Stimulated activated CD4-positive, alpha-beta T cell treated with anti-CD3 and anti-CD28 coated beads, Interleukin-2, amount 100 ng/mL, for 24 hours (primary cell): Measurements from ENCODE around the gene PGLYRP3.
"Not testable (repeated sequence)": the region's sequence is repeated elsewhere in the genome, so short reads cannot be mapped to it uniquely, and the experiment has no call there.

Source experiments
- DNase-seq, 2 donors: peaks; one replicate each; pipeline ENCODE4 v3.0.0-alpha.2; 2020

Gene PGLYRP3

GRCh38 chr1:153348511-153349362 is 36.0 kb upstream of the PGLYRP3 start, which contains the start of gene PGLYRP4:
PGLYRP4 (minus strand) TSS chr1:153348841; CDS start chr1:153347932, 909 bp downstream.
- DNase-seq = no peak

- DNase-seq = no peak
These were observed 35.1 kb upstream of the PGLYRP3 start for GRCh38 chr1:153347856-153348255.

DNA sequence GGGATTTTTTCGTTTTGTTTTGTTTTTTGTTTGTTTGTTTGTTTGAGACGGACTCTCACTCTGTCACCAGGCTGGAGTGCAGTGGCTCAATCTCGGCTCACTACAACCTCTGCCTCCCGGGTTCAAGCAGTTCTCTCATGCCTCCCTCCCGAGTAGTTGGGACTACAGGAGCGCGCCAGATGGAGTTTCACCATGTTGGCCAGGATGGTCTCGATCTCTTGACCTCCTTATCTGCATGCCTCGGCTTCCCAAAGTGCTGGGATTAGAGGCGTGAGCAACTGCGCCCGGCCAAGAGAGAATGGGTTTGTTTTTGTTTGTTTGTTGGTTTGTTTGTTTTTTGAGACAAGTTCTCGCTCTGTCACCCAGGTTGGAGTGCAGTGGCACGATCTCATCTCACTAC is 34.3 kb upstream of the PGLYRP3 start:
- not testable (repeated sequence) for DNase-seq

GRCh38 chr1:153346077-153346723 is 33.4 kb upstream of the PGLYRP3 start:
- DNase-seq = no peak

DNA sequence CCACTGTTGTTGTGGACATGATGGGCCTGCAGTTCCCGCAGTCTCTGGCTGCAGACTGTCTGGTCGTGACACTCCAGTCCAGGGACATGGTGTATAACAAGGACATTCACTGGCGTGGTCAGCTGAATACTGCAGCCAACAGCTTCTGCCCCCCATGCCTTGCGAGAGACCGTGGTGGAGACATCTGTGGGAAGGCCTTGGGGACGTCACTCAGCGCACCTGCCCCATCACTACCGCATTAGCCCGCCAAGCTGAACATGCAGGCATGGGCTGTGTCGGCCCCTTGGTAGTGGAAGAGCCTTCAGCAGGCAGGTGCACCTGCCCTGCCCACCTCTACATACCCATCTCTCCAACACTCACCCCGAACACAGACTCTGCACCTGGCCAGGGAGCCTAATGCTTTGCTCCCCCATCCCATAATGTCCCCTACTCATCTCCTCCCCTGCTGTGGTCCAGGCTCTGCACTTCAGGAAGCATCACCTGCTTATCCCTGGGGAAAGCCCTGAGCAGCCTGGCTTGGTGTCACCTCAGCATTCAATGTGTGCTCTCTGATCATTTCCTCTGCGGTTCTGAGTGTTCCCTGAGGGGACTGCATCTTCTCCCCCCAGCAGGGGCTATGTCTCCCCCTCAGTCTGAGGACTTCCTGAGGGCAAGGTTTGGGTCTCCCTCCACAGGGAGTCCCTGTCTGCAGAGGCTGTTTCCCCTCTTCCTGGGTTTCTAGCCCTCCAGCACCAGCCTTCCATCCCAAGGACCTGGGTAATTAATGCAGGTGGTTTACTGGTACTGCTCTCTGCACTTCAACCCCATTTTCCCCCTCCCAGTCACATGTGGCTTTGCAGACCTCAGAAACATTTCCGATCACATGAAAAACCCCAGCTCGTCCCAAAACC is 32.7 kb upstream of the PGLYRP3 start:
- no peak for DNase-seq

DNA sequence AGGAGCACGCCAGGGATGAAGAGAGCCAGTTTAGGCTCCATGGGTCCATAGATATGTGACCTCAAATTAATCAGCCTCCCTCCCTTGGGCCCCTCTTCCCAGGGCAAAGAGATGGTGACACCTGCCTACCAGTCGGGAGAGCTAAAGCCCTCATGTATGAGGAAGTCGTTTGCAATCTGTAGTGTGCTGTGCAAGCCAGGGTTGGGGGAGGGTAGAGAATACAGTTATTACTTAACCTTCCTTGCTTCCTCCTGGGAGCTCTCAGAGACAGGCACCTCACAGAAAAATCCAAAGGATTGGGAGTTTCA is 31.9 kb upstream of the PGLYRP3 start:
- DNase-seq = no peak

GRCh38 chr1:153343811-153344717 is 31.3 kb upstream of the PGLYRP3 start:
- no peak for DNase-seq

DNA sequence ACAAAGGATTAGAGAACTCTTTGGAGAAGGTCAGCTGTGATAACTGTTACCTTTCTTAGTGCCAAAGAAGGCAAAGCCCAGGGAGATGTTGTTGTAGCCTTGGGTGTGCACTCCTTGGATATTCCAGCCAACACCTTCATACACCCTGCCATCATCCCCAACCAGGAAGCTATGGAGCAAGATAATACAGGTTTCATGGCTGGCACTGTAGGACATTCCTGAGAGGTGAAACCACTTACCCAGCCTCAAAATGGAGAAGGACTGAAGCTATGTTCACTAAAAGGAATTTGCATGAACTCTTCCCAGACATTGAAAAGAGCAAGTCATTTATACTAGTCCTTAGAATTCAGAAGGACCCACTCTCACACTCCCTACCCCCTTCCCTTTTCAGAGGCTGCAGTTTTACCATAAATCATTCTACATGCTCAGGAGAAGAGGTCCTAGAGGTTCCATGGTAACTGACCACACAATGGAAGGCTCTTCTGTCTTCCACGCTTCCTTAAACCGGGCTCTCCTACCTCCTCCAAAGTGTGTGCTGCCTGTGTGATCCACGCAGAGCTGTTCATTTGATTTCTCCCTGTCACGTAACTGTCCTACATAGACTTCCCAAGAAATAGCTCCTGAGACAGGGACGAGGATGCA is 30.4 kb upstream of the PGLYRP3 start:
- DNase-seq = no peak

DNA sequence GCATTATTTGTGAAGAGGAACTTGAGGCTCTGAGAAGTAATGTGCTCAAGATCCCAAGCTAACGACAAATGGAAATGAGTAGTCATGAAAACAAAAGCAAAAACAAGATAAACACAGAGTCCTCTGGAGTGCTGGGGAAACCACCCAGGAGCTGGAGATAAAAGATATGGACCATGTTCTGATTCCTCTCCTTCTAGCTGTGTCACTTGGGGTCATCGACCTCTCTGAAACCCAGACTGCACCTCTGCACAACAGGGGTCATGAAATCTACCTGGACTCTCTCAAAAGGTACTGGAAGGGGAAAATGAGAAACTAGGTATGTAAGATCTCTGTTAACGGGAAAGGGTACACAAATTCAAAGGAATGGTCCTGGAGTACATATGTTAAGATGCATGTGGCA is 29.4 kb upstream of the PGLYRP3 start:
- DNase-seq = no peak

DNA sequence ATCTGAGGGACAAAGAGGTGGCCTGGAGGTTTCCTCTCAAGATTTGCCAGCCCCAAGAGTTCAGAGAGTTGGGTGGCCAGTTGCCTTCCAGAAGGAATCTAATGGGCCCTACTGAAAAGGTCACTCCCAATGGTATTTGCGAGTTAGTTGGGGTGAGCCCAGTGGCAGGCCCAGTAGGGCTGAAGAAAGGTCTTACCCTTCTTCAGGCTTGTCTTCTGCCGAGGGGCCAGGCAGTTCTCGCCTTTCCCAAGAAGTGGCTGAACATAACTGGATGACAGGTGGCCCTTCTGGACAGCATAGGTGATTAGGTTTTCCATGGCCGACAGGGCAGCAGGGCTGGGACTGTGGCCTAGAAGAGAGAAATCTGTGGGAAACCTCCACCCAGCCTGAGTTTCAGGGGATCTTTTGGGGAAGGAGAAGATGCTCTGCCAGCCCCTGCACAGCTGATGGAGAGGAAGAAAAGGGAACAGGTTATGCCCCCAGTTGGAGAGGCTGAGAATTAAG is 28.7 kb upstream of the PGLYRP3 start:
- DNase-seq = no peak

- no peak for DNase-seq
These were observed 27.6 kb upstream of the PGLYRP3 start for GRCh38 chr1:153340356-153340755.

- no peak for DNase-seq
These were observed 27.1 kb upstream of the PGLYRP3 start for GRCh38 chr1:153339802-153340201.

- DNase-seq = no peak
These were observed 25.5 kb upstream of the PGLYRP3 start for GRCh38 chr1:153337980-153338853.

DNA sequence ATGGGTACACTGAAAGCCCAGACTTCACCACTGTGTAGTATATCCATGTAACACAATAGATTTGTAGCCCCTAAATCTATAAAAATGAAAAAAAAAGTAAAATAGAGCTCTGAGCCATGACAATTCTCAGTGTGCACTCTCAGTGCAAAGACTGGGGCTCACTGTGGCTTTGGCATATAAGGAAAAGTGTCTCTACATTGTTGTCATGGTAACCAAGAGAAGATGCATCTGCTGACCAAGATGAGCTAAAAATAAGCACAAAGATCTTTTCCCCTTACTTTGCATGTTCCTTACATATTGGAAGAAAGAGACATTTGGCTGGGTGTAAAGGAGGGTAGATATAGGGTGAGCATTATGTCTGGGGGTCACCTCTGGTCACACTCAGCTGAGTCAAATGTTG is 23.9 kb upstream of the PGLYRP3 start:
- DNase-seq = no peak

DNA sequence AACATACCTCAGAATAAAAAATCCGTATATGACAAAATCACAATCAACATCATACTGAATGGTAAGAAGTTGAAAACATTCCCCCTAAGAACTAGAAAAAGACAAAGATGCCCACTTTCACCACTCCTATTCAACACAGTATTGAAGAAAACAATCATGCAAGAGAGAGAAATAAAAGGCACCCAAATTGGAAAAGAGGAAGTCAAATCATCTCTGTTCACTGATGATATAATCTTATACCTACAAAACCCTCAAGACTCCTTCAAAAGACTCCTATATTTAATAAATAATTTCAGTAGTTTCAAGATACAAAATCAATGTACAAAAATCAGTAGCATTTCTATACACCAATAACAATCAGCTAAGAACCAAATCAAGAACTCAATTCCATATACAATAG is 21.1 kb upstream of the PGLYRP3 start:
- DNase-seq = no peak

DNA sequence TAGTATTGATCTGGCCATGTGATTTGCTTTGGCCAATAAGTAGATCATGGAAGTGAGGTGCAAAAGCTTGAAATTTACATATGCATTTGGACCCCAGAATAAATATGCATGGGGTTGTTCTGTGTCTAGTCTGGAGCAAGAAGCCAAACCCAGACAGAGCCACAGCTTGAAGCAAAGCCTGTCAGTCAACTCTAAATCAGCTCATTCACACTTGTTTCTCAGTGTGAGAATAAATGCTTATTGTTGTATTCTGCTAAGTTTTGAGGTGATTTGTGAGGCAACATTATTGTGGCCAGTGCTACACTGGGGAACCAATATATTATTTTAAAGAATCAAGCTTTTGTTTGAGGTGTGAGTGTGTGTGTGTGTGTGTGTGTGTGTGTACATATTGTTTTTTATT is 12.2 kb upstream of the PGLYRP3 start:
- DNase-seq = no peak

DNA sequence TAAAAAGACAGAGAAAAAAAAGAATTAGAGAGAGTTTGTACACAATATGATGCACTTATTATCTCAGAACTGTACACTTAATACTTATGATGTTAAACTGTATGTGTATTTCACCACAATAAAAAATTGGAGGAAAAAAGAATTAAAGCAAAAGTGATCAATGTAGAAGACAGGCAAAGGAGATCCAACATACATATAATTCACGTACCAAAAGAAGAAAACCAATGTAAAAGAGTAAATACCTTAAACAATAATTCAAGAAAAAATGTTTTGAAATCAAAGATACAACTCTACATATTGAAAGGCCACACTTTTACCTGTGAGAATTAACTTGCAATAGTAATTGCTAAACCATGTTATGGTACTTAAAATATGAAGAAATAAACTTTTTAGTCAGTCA is 9.8 kb upstream of the PGLYRP3 start:
- no peak for DNase-seq

- DNase-seq = not testable (repeated sequence)
These were observed 5.4 kb upstream of the PGLYRP3 start for GRCh38 chr1:153318145-153318544.

DNA sequence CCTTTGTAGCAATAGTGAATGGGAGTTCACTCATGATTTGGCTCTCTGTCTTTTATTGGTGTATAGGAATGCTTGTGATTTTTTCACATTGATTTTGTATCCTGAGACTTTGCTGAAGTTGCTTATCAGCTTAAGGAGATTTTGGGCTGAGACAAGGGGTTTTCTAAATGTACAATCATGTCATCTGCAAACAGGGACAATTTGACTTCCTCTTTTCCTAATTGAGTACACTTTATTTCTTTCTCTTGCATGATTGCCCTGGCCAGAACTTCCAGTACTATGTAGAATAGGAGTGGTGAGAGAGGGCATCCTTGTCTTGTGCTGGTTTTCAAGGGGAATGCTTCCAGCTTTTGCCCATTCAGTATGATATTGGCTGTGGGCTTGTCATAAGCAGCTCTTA is 3.3 kb upstream of the PGLYRP3 start:
- not testable (repeated sequence) for DNase-seq

GRCh38 chr1:153314388-153314787 is 1.6 kb upstream of the PGLYRP3 start:
- not testable (repeated sequence) for DNase-seq

DNA sequence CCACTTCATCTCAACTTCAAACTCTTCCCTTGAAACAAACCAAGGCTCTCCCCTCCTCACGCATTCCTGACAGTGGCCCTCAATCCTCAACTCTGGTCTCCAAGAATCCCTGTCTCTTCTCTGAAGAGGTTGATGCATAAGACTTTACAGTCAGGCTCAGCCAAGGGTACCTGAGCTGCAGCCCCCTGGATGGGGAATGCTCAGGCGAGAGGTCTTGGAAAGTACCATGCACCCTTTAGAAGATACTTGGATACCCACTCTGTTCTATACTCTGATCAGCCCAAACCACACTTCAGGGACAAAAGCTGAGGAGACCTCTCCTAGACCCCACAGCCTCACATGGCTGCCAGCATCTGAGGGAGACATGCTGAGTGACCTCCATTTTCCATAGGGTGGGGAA is 536 bp upstream of the PGLYRP3 start:
- DNase-seq = no peak
